ENCODE results near the gene NLRP9. TPM values are rescaled to one million over a fixed set of nuclear protein-coding genes. Genes with fewer than 3 reads are reported as not detected.
"Not testable (repeated sequence)": the region's sequence is repeated elsewhere in the genome, so short reads cannot be mapped to it uniquely, and the experiment has no call there.

NLRP9 gene
- total RNA-seq, result not detected

- Histone ChIP-seq H3K4me3 (no peak within 1 kb of the TSS), H3K4me1 (no peaks in the 10 kb centered on the region), H3K27ac (no peak within 1 kb of the TSS), H3K36me3 (no peaks in the 10 kb centered on the region), H3K9me3 (no peaks in the 10 kb centered on the region), H3K27me3 (no peaks in the 10 kb centered on the region)
- 80 to 90% methylated on average over 3 of the region's 3 CpGs for WGBS, 2 donors
- intact Hi-C loops (cut with DNase I), result no loop called here
- TF ChIP-seq POLR2A (IDR thresholded peaks at IDR 0.05) (no peak), CTCF (IDR thresholded peaks at IDR 0.05) (no peak)
- no peak for DNase-seq
Observed at GRCh38 chr19:55738302-55738701, at the start of gene NLRP9. Gene NLRP9, minus strand, starts transcription at chr19:55738402. Its CDS starts 28 bp downstream, at chr19:55738374.

GRCh38 chr19:55781112-55781511, 42.9 kb upstream of the NLRP9 start:
- 70 to 71% methylated on average over 5 of the region's 5 CpGs for WGBS, 2 donors
- TF ChIP-seq POLR2A (IDR thresholded peaks at IDR 0.05), result no peak
- Histone ChIP-seq H3K27me3 (peaks cover 0 to 17% (median 0%) of the 10 kb centered on the region in 4 donors), H3K4me1 (no peaks in the 10 kb centered on the region), H3K4me3 (no peak overlapping the region), H3K9me3 (no peaks in the 10 kb centered on the region), H3K36me3 (no peaks in the 10 kb centered on the region), H3K27ac (no peak overlapping the region)
- intact Hi-C loops (cut with DNase I), result no loop called here
- no peak for DNase-seq

GRCh38 chr19:55778331-55778730, 40.1 kb upstream of the NLRP9 start:
- Histone ChIP-seq H3K4me3 (no peak overlapping the region), H3K36me3 (no peaks in the 10 kb centered on the region), H3K4me1 (no peaks in the 10 kb centered on the region), H3K27ac (no peak overlapping the region), H3K9me3 (no peaks in the 10 kb centered on the region), H3K27me3 (peaks cover 0 to 26% (median 0%) of the 10 kb centered on the region in 4 donors)
- no peak for DNase-seq
- intact Hi-C loops (cut with DNase I), result no loop called here
- WGBS, 2 donors, result 76 to 79% methylated on average over 11 to 14 of the region's 16 CpGs
- TF ChIP-seq POLR2A (IDR thresholded peaks at IDR 0.05), result no peak
- no peak for TF ChIP-seq CTCF (IDR thresholded peaks at IDR 0.05)

- no peak for TF ChIP-seq CTCF (IDR thresholded peaks at IDR 0.05)
- no peak for TF ChIP-seq POLR2A (IDR thresholded peaks at IDR 0.05)
- Histone ChIP-seq H3K4me1 (no peaks in the 10 kb centered on the region), H3K36me3 (no peaks in the 10 kb centered on the region), H3K27ac (no peak overlapping the region), H3K4me3 (no peak overlapping the region), H3K27me3 (peaks cover 0 to 23% (median 0%) of the 10 kb centered on the region in 4 donors), H3K9me3 (no peaks in the 10 kb centered on the region)
- WGBS, 2 donors, result 20 to 36% methylated on average over 1 to 6 of the region's 7 CpGs
- intact Hi-C loops (cut with DNase I), result no loop called here
- DNase-seq, result no peak
Observed at GRCh38 chr19:55777528-55777927, 39.3 kb upstream of the NLRP9 start.

- WGBS, 2 donors, result 30 to 34% methylated on average over 2 to 3 of the region's 3 CpGs
Observed at GRCh38 chr19:55769632-55770031, 31.4 kb upstream of the NLRP9 start.

GRCh38 chr19:55768818-55769217, 30.6 kb upstream of the NLRP9 start, which contains the start of gene RFPL4AL1:
Gene RFPL4AL1, plus strand, starts transcription at chr19:55769118. Its CDS starts 2,687 bp downstream, at chr19:55771805.
- H3K9me3 ChIP-seq; H3K4me1 ChIP-seq; H3K27me3 ChIP-seq; H3K4me3 ChIP-seq; intact Hi-C loops (cut with DNase I); H3K27ac ChIP-seq; DNase-seq; H3K36me3 ChIP-seq: not testable (repeated sequence)
- WGBS, 2 donors, result 82 to 83% methylated on average over 6 of the region's 6 CpGs

More at GRCh38 chr19:55769632-55770031, 31.4 kb upstream of the NLRP9 start:
- H3K27ac ChIP-seq; DNase-seq; H3K4me3 ChIP-seq; intact Hi-C loops (cut with DNase I); H3K4me1 ChIP-seq; H3K9me3 ChIP-seq; H3K36me3 ChIP-seq; H3K27me3 ChIP-seq: not testable (repeated sequence)

- H3K27me3 ChIP-seq, result no peaks in the 10 kb centered on the region
- no peak for DNase-seq
- intact Hi-C loops (cut with DNase I), result no loop called here
- H3K4me1 ChIP-seq, result no peaks in the 10 kb centered on the region
- TF ChIP-seq CTCF (IDR thresholded peaks at IDR 0.05) (no peak), POLR2A (IDR thresholded peaks at IDR 0.05) (no peak)
- no peaks in the 10 kb centered on the region for H3K9me3 ChIP-seq
- WGBS, 2 donors, result 52 to 76% methylated on average over 5 to 7 of the region's 7 CpGs
- no peaks in the 10 kb centered on the region for H3K36me3 ChIP-seq
- no peak overlapping the region for H3K27ac ChIP-seq
- H3K4me3 ChIP-seq, result no peak overlapping the region
Observed at GRCh38 chr19:55766466-55766865, 28.3 kb upstream of the NLRP9 start.

- H3K27ac ChIP-seq; H3K9me3 ChIP-seq; intact Hi-C loops (cut with DNase I); H3K36me3 ChIP-seq; H3K27me3 ChIP-seq; DNase-seq; H3K4me1 ChIP-seq; H3K4me3 ChIP-seq: not testable (repeated sequence)
- 77 to 85% methylated on average over 3 of the region's 3 CpGs for WGBS, 2 donors
Observed at GRCh38 chr19:55758797-55759196, 20.6 kb upstream of the NLRP9 start, which contains the start of gene RFPL4A. Gene RFPL4A, plus strand, starts transcription at chr19:55759097. Its CDS starts 2,704 bp downstream, at chr19:55761801.

GRCh38 chr19:55756808-55757207, 18.6 kb upstream of the NLRP9 start:
- H3K9me3 ChIP-seq; intact Hi-C loops (cut with DNase I); H3K4me1 ChIP-seq; H3K27ac ChIP-seq; H3K27me3 ChIP-seq; H3K36me3 ChIP-seq; DNase-seq; H3K4me3 ChIP-seq: not testable (repeated sequence)
- WGBS, 2 donors, result 54 to 75% methylated on average over 3 to 4 of the region's 4 CpGs

Measured in esophagus squamous epithelium (tissue), 5 donors.